Gastroesophageal sphincter (tissue), 3 donors: ENCODE data around the gene CACNA1E.

ENCODE experiments used
- CTCF ChIP-seq, 4 experiments: fragments of 200-600 bp in 2 of 4; fragments of 450-650 bp in 2 of 4; sonication (generic) in 1 of 4; IDR thresholded peaks; one replicate each; pipeline ENCODE4 v1.5.1; 2017 to 2019; ENCODE audit warnings: antibody characterized with exemption in 4 of 4, mild to moderate bottlenecking in 2 of 4, moderate library complexity in 2 of 4
- POLR2A ChIP-seq, 2 donors: fragments of 450-650 bp; IDR thresholded peaks; one replicate each; pipeline ENCODE4 v1.6.1; 2017; ENCODE audit warnings: antibody characterized with exemption in 2 of 2, mild to moderate bottlenecking in 2 of 2, moderate library complexity in 1 of 2
- POLR2AphosphoS5 ChIP-seq: sonication (generic); formaldehyde crosslinking; IDR thresholded peaks from one replicate; pipeline ENCODE4 v1.6.1; 2017; ENCODE audit warnings: antibody characterized with exemption

- TF ChIP-seq CTCF (IDR thresholded peaks at IDR 0.05) (no peak), POLR2A (IDR thresholded peaks at IDR 0.05) (no peak), POLR2AphosphoS5 (no peak)
These were observed 25.3 kb downstream of the CACNA1E start for GRCh38 chr1:181508486-181509165.
